ENCODE measurements around the gene PCDHGA7. TPM values are rescaled to one million over a fixed set of nuclear protein-coding genes. Genes with fewer than 3 reads are reported as not detected.
A peak's percentile ranks its signal among the peaks of the same experiment; 100 is the strongest.
"Not testable (repeated sequence)": the region's sequence is repeated elsewhere in the genome, so short reads cannot be mapped to it uniquely, and the experiment has no call there.

The PCDHGA7 gene
- total RNA-seq, 1 donor from 2014 or later: 4.2 TPM

- no peaks in the 10 kb centered on the region for H3K4me1 ChIP-seq
- peaks cover 86 to 96% of the 10 kb centered on the region in 2 donors for H3K9me3 ChIP-seq
- DNase-seq (ENCODE audit: low spot score in 2 of 2): no peak
- peaks cover 0 to 6% of the 10 kb centered on the region in 2 donors for H3K36me3 ChIP-seq
- no peak overlapping the region for H3K4me3 ChIP-seq
- TF ChIP-seq CTCF (IDR thresholded peaks at IDR 0.05): no peak
- intact Hi-C loops (cut with DNase I): no loop called here
- H3K27me3 ChIP-seq: no peaks in the 10 kb centered on the region
- H3K27ac ChIP-seq: no peak overlapping the region
These were observed 2.1 kb downstream of the PCDHGA7 start for GRCh38 chr5:141384471-141385267.

- peaks cover 82 to 97% of the 10 kb centered on the region in 2 donors for H3K9me3 ChIP-seq
- DNase-seq (ENCODE audit: low spot score in 2 of 2); H3K27ac ChIP-seq; H3K36me3 ChIP-seq; intact Hi-C loops (cut with DNase I); H3K4me1 ChIP-seq; H3K27me3 ChIP-seq: not testable (repeated sequence)
- peak within 1 kb of the TSS in 1 of 2 donors; percentile 23 for H3K4me3 ChIP-seq
- TF ChIP-seq CTCF (IDR thresholded peaks at IDR 0.05): peak in 2 of 3 experiments; percentile 14 to 15
These were observed 5.2 kb downstream of the PCDHGA7 start, which contains the start of gene PCDHGB4 for GRCh38 chr5:141387557-141388311. Gene PCDHGB4, plus strand, starts transcription at chr5:141387698. Its CDS starts 187 bp downstream, at chr5:141387885.

- Histone ChIP-seq H3K4me3 (peak overlapping the region in 1 of 2 donors; percentile 23), H3K27me3 (no peaks in the 10 kb centered on the region), H3K9me3 (peaks cover 83 to 97% of the 10 kb centered on the region in 2 donors), H3K36me3 (peaks cover 0 to 9% of the 10 kb centered on the region in 2 donors), H3K27ac (no peak overlapping the region), H3K4me1 (no peaks in the 10 kb centered on the region)
- no peak for TF ChIP-seq CTCF (IDR thresholded peaks at IDR 0.05)
- intact Hi-C loops (cut with DNase I): no loop called here
- no peak for DNase-seq (ENCODE audit: low spot score in 2 of 2)
These were observed 6.1 kb downstream of the PCDHGA7 start for GRCh38 chr5:141388661-141389060.

- intact Hi-C loops (cut with DNase I): no loop called here
- Histone ChIP-seq H3K4me1 (no peaks in the 10 kb centered on the region), H3K4me3 (no peak overlapping the region), H3K36me3 (peaks cover 0 to 9% of the 10 kb centered on the region in 2 donors), H3K9me3 (peaks cover 83 to 97% of the 10 kb centered on the region in 2 donors), H3K27me3 (no peaks in the 10 kb centered on the region), H3K27ac (no peak overlapping the region)
- DNase-seq (ENCODE audit: low spot score in 2 of 2): no peak
- TF ChIP-seq CTCF (IDR thresholded peaks at IDR 0.05): no peak
These were observed 6.9 kb downstream of the PCDHGA7 start for GRCh38 chr5:141389153-141390042.

Data from ascending aorta (tissue), 2 donors.